Peyer's patch (tissue), 4 donors: ENCODE results near the gene POLDIP2. TPM values are rescaled to one million over a fixed set of nuclear protein-coding genes. Genes with fewer than 3 reads are reported as not detected.

Source experiments
- DNase-seq, 3 donors: peaks; one replicate each; pipeline ENCODE4 v3.0.0-alpha.2; 2017 to 2019
- H3K27ac ChIP-seq, 4 donors: fragments of 200-600 bp; sonication (generic); one replicate each; pipeline ENCODE4 v1.5.1; 2016 to 2019
- H3K27me3 ChIP-seq, 2 donors: fragments of 200-600 bp; sonication (generic); one replicate each; pipeline ENCODE4 v1.5.1; 2019
- H3K36me3 ChIP-seq, 3 donors: fragments of 200-600 bp; sonication (generic); one replicate each; pipeline ENCODE4 v1.5.1; 2016 to 2019
- H3K4me1 ChIP-seq, 4 donors: fragments of 200-600 bp; sonication (generic); one replicate each; pipeline ENCODE4 v1.5.1; 2016 to 2019
- H3K4me3 ChIP-seq, 4 donors: fragments of 200-600 bp; sonication (generic); 1 replicate in 3 of 4; 2 replicates in 1 of 4; pipeline ENCODE4 v1.5.1; 2016 to 2019; ENCODE audit warnings: mild to moderate bottlenecking in 1 of 4
- H3K9me3 ChIP-seq, 4 donors: fragments of 200-600 bp; sonication (generic); one replicate each; pipeline ENCODE4 v1.5.1; 2016 to 2019; ENCODE audit warnings: mild to moderate bottlenecking in 1 of 4
- CTCF ChIP-seq, 6 experiments: fragments of 450-650 bp in 4 of 6; fragments of 200-600 bp in 2 of 6; sonication (generic) in 1 of 6; IDR thresholded peaks; one replicate each; pipeline ENCODE4 v1.5.1; 2017 to 2019; ENCODE audit warnings: antibody characterized with exemption in 6 of 6, mild to moderate bottlenecking in 3 of 6, moderate library complexity in 1 of 6
- POLR2A ChIP-seq, 2 donors: fragments of 450-650 bp; IDR thresholded peaks; one replicate each; pipeline ENCODE4 v1.5.1; 2017; ENCODE audit warnings: antibody characterized with exemption in 2 of 2, mild to moderate bottlenecking in 2 of 2, moderate library complexity in 2 of 2
- total RNA-seq, 4 donors: library from RNA; depleted of rRNA; stranded (reverse); fragments of >200 nt; gene quantifications; one replicate each; pipeline ENCODE4 v1.1.0, GENCODE V29; 2016

The POLDIP2 gene
- total RNA-seq, 4 donors from 2014 or later, result 49.5 to 87.2 (median 79.0) TPM

- Histone ChIP-seq H3K36me3 (peaks cover 0 to 17% (median 0%) of the 10 kb centered on the region in 3 donors), H3K4me3 (peak overlapping the region; percentile 46 to 65 (median 58)), H3K27me3 (no peaks in the 10 kb centered on the region), H3K27ac (peak overlapping the region; percentile 39 to 85 (median 66)), H3K9me3 (no peaks in the 10 kb centered on the region), H3K4me1 (peaks cover 0 to 28% (median 4%) of the 10 kb centered on the region in 4 donors)
- DNase-seq, result peak; percentile 55 to 90 (median 88)
- peak in 1 of 6 experiments; percentile 11 for TF ChIP-seq CTCF (IDR thresholded peaks at IDR 0.05)
- TF ChIP-seq POLR2A (IDR thresholded peaks at IDR 0.05), result peak; percentile 66 to 72
These were observed 27.1 kb upstream of the POLDIP2 start for GRCh38 chr17:28384281-28385036.

GRCh38 chr17:28381141-28381825, 24.0 kb upstream of the POLDIP2 start:
- no peak overlapping the region for H3K27ac ChIP-seq
- H3K36me3 ChIP-seq, result no peaks in the 10 kb centered on the region
- H3K4me1 ChIP-seq, result peaks cover 0 to 28% (median 4%) of the 10 kb centered on the region in 4 donors
- TF ChIP-seq POLR2A (IDR thresholded peaks at IDR 0.05) (no peak), CTCF (IDR thresholded peaks at IDR 0.05) (peak in 4 of 6 experiments; percentile 15 to 55 (median 48))
- H3K4me3 ChIP-seq, result peak overlapping the region in 2 of 4 donors; percentile 30 to 34
- DNase-seq, result peak in 2 of 3 donors; percentile 57 to 70
- no peaks in the 10 kb centered on the region for H3K9me3 ChIP-seq
- no peaks in the 10 kb centered on the region for H3K27me3 ChIP-seq

- Histone ChIP-seq H3K36me3 (no peaks in the 10 kb centered on the region), H3K9me3 (no peaks in the 10 kb centered on the region), H3K27me3 (no peaks in the 10 kb centered on the region), H3K27ac (no peak overlapping the region), H3K4me3 (no peak overlapping the region), H3K4me1 (peaks cover 0 to 21% (median 4%) of the 10 kb centered on the region in 4 donors)
- TF ChIP-seq POLR2A (IDR thresholded peaks at IDR 0.05) (no peak), CTCF (IDR thresholded peaks at IDR 0.05) (no peak)
- DNase-seq, result peak in 1 of 3 donors; percentile 2
These were observed 22.8 kb upstream of the POLDIP2 start for GRCh38 chr17:28379814-28380801.

GRCh38 chr17:28372945-28373274, 15.6 kb upstream of the POLDIP2 start:
- TF ChIP-seq POLR2A (IDR thresholded peaks at IDR 0.05) (no peak), CTCF (IDR thresholded peaks at IDR 0.05) (no peak)
- DNase-seq, result peak in 1 of 3 donors; percentile 12
- H3K36me3 ChIP-seq, result no peaks in the 10 kb centered on the region
- no peaks in the 10 kb centered on the region for H3K9me3 ChIP-seq
- peaks cover 0 to 33% (median 3%) of the 10 kb centered on the region in 4 donors for H3K4me1 ChIP-seq
- no peaks in the 10 kb centered on the region for H3K27me3 ChIP-seq
- H3K27ac ChIP-seq, result no peak overlapping the region
- H3K4me3 ChIP-seq, result no peak overlapping the region
